Measurements from ENCODE around the gene ARHGAP15. TPM values are rescaled to one million over a fixed set of nuclear protein-coding genes. Genes with fewer than 3 reads are reported as not detected.

The ARHGAP15 gene
- polyA plus RNA-seq, 1 donor from 2014 or later = 0.30 TPM

DNA sequence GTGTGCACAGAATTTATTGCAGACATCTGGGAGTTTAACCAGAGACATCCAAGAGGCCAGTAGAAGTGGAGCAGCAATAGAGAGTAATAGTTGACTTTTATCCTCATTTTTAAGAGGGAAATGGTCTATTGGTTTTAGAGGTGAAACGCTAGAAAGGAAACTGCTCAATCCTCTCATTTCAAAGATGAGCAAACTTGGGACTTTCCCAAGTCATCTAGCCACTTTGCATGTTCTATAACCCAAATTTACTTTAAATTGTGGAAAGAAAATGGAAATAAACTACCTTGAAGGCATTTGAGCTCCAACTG is 601.7 kb downstream of the ARHGAP15 start:
- H4K20me1 ChIP-seq (ENCODE audit: insufficient read depth) = no peaks in the 10 kb centered on the region
- no peaks in the 10 kb centered on the region for H3F3A ChIP-seq (ENCODE audit: insufficient read depth, low read length, poor library complexity, severe bottlenecking)
- no peak overlapping the region for H2AFZ ChIP-seq (ENCODE audit: low read depth, low read length)
- TF ChIP-seq RAD21 (conservative IDR thresholded peaks at IDR 0.05) = no peak
- TF ChIP-seq POLR2AphosphoS5 (IDR thresholded peaks at IDR 0.05) = no peak
- TF ChIP-seq EZH2 (IDR thresholded peaks at IDR 0.05; ENCODE audit: borderline replicate concordance, insufficient read depth, low read length, poor library complexity, severe bottlenecking) = no peak
- no peak for TF ChIP-seq TAF1 (IDR thresholded peaks at IDR 0.05; ENCODE audit: low read depth)
- TF ChIP-seq SMC3 (conservative IDR thresholded peaks at IDR 0.05; ENCODE audit: poor library complexity) = no peak
- no peak for TF ChIP-seq MXI1 (conservative IDR thresholded peaks at IDR 0.05; ENCODE audit: poor library complexity, severe bottlenecking)
- TF ChIP-seq, protein P1, sequence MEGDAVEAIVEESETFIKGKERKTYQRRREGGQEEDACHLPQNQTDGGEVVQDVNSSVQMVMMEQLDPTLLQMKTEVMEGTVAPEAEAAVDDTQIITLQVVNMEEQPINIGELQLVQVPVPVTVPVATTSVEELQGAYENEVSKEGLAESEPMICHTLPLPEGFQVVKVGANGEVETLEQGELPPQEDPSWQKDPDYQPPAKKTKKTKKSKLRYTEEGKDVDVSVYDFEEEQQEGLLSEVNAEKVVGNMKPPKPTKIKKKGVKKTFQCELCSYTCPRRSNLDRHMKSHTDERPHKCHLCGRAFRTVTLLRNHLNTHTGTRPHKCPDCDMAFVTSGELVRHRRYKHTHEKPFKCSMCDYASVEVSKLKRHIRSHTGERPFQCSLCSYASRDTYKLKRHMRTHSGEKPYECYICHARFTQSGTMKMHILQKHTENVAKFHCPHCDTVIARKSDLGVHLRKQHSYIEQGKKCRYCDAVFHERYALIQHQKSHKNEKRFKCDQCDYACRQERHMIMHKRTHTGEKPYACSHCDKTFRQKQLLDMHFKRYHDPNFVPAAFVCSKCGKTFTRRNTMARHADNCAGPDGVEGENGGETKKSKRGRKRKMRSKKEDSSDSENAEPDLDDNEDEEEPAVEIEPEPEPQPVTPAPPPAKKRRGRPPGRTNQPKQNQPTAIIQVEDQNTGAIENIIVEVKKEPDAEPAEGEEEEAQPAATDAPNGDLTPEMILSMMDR (IDR thresholded peaks at IDR 0.05; ENCODE audit: poor library complexity, severe bottlenecking) = no peak
- no peak for TF ChIP-seq EP300 (conservative IDR thresholded peaks at IDR 0.05; ENCODE audit: poor library complexity, severe bottlenecking)
- TF ChIP-seq, protein P2, sequence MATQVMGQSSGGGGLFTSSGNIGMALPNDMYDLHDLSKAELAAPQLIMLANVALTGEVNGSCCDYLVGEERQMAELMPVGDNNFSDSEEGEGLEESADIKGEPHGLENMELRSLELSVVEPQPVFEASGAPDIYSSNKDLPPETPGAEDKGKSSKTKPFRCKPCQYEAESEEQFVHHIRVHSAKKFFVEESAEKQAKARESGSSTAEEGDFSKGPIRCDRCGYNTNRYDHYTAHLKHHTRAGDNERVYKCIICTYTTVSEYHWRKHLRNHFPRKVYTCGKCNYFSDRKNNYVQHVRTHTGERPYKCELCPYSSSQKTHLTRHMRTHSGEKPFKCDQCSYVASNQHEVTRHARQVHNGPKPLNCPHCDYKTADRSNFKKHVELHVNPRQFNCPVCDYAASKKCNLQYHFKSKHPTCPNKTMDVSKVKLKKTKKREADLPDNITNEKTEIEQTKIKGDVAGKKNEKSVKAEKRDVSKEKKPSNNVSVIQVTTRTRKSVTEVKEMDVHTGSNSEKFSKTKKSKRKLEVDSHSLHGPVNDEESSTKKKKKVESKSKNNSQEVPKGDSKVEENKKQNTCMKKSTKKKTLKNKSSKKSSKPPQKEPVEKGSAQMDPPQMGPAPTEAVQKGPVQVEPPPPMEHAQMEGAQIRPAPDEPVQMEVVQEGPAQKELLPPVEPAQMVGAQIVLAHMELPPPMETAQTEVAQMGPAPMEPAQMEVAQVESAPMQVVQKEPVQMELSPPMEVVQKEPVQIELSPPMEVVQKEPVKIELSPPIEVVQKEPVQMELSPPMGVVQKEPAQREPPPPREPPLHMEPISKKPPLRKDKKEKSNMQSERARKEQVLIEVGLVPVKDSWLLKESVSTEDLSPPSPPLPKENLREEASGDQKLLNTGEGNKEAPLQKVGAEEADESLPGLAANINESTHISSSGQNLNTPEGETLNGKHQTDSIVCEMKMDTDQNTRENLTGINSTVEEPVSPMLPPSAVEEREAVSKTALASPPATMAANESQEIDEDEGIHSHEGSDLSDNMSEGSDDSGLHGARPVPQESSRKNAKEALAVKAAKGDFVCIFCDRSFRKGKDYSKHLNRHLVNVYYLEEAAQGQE (IDR thresholded peaks at IDR 0.05; ENCODE audit: borderline replicate concordance) = no peak
- H3K27me3 ChIP-seq (ENCODE audit: insufficient read depth, low read depth, low read length) = no peaks in the 10 kb centered on the region
- no peaks in the 10 kb centered on the region for H3K36me3 ChIP-seq (ENCODE audit: insufficient read depth, low read length)
- H3K27ac ChIP-seq (ENCODE audit: low read length) = no peak overlapping the region
- no peak overlapping the region for H3K4me2 ChIP-seq (ENCODE audit: low read length)
- no peaks in the 10 kb centered on the region for H3K9me3 ChIP-seq (ENCODE audit: low read length)
- H3K9ac ChIP-seq (ENCODE audit: low read length) = no peak overlapping the region
- no peak overlapping the region for H3K4me3 ChIP-seq (ENCODE audit: low read length)
- H3K79me2 ChIP-seq (replicated peaks; ENCODE audit: insufficient read depth, low read length) = no peaks in the 10 kb centered on the region
- H3K9me2 ChIP-seq (ENCODE audit: insufficient read depth, low read length) = no peaks in the 10 kb centered on the region

DNA sequence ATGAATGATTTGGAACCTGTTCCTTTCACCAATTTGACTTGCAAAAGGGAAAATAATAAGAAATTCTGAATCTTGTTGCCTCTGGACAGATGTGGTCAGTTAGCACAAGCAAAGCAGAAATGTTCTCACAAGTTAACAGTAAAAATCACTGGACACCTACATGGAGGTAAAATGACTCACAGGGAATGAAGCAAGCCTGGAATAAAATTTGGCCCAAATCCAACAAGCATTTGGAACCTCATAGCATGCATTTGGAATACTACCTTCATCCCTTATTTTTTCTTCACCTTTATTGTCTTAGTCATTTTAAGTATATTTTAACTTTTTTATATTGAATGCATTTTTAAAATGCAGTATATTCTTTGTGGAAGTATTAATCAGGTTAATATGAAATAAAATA is 602.9 kb downstream of the ARHGAP15 start:
- no peak overlapping the region for H2AFZ ChIP-seq (ENCODE audit: low read depth, low read length)
- no peaks in the 10 kb centered on the region for H3F3A ChIP-seq (ENCODE audit: insufficient read depth, low read length, poor library complexity, severe bottlenecking)
- no peaks in the 10 kb centered on the region for H3K79me2 ChIP-seq (replicated peaks; ENCODE audit: insufficient read depth, low read length)
- H3K36me3 ChIP-seq (ENCODE audit: insufficient read depth, low read length) = no peaks in the 10 kb centered on the region
- no peaks in the 10 kb centered on the region for H3K27me3 ChIP-seq (ENCODE audit: insufficient read depth, low read depth, low read length)
- H4K20me1 ChIP-seq (ENCODE audit: insufficient read depth) = no peaks in the 10 kb centered on the region
- H3K4me3 ChIP-seq (ENCODE audit: low read length) = no peak overlapping the region
- no peak overlapping the region for H3K9ac ChIP-seq (ENCODE audit: low read length)
- no peak overlapping the region for H3K27ac ChIP-seq (ENCODE audit: low read length)
- H3K9me3 ChIP-seq (ENCODE audit: low read length) = no peaks in the 10 kb centered on the region
- H3K9me2 ChIP-seq (ENCODE audit: insufficient read depth, low read length) = no peaks in the 10 kb centered on the region
- no peak overlapping the region for H3K4me2 ChIP-seq (ENCODE audit: low read length)
- TF ChIP-seq, protein P2 (IDR thresholded peaks at IDR 0.05; ENCODE audit: borderline replicate concordance) = no peak
- TF ChIP-seq MXI1 (conservative IDR thresholded peaks at IDR 0.05; ENCODE audit: poor library complexity, severe bottlenecking) (no peak), EP300 (conservative IDR thresholded peaks at IDR 0.05; ENCODE audit: poor library complexity, severe bottlenecking) (no peak), TAF1 (IDR thresholded peaks at IDR 0.05; ENCODE audit: low read depth) (no peak), RAD21 (conservative IDR thresholded peaks at IDR 0.05) (no peak)
